NCI-H2196 (cell line): ENCODE measurements around the gene HNRNPUL1.
A peak's percentile ranks its signal among the peaks of the same experiment; 100 is the strongest.

Experiments used
- DNase-seq: peaks from one replicate; lab custom pipeline; 2025; ENCODE audit not compliant: unreplicated experiment; lab: John Stamatoyannopoulos, UW

Gene HNRNPUL1

GRCh38 chr19:41307090-41307875, 43.1 kb downstream of the HNRNPUL1 start:
- DNase-seq = no peak

DNA sequence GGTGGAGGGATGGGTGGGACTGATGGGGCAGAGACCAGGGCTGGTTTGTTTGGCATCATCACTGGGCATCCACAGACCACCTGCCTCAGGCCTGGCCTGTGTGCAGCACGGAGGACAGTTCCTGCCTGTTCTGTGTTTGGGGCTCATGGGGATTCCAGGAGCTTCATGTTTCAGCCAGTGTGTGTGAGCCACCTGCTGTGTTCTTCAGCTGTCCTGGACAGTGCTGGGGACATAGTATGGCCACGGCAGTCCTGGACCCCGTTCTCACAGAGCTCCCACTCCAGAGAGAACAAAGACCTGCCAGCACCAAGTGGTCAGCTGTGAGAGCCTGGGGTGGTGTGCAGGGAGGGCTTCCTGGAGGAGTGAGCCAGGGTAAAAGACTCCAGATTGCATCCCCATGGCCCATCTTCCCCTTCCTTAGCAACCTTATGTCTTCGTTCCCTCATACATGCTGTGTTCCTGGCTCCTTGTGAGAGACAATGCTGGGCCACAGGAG, 43.8 kb downstream of the HNRNPUL1 start:
- DNase-seq = peak; percentile 44

DNA sequence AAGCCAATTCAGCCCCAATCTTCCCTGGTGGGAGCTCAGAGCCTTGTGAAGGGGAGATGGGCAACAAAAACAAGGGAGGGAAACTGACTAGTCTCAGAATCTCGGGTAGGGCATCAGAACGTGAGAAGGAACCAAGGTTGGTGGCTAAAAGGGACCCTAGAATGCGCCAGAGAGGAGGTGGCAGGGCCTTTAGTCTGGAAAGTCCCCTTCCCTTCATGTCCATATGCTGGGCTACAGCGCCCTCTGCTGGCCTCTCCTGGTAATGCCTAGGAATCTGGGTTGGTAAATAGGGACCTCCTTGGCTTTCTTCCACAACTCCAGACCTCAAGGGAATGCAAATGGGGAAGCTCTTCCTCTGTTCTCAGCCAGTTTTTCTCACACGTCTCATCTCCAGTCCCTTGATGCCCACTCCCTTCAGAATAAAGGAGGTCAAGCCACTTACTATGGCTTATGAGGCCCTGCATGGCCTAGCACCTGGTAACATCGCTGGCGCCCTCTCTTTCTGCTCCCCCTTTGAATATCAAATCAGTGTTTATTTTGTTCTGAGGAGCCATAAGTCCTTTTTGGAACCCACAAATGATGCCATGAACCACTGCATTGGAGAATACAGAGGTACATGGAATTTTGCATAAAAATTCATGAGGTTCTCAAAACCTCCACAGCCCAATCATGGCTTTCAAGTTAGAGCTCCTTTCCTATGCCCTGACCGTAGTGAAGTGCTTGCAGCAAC, 44.4 kb downstream of the HNRNPUL1 start:
- peak; percentile 93 for DNase-seq

- no peak for DNase-seq
Measured at GRCh38 chr19:41309180-41310032, 45.2 kb downstream of the HNRNPUL1 start.

GRCh38 chr19:41310033-41310831, 46.1 kb downstream of the HNRNPUL1 start, which contains the start of gene CCDC97:
TSS of gene CCDC97 (plus strand) at chr19:41310172. CDS start at chr19:41310311, 139 bp downstream.
- peak; percentile 84 for DNase-seq

- DNase-seq = no peak
Measured at GRCh38 chr19:41311072-41311471, 46.9 kb downstream of the HNRNPUL1 start.

GRCh38 chr19:41311613-41312012, 47.4 kb downstream of the HNRNPUL1 start:
- DNase-seq = no peak

- DNase-seq = no peak
Measured at GRCh38 chr19:41316306-41316920, 52.2 kb downstream of the HNRNPUL1 start.

GRCh38 chr19:41318696-41319499, 54.7 kb downstream of the HNRNPUL1 start:
- DNase-seq = no peak

DNA sequence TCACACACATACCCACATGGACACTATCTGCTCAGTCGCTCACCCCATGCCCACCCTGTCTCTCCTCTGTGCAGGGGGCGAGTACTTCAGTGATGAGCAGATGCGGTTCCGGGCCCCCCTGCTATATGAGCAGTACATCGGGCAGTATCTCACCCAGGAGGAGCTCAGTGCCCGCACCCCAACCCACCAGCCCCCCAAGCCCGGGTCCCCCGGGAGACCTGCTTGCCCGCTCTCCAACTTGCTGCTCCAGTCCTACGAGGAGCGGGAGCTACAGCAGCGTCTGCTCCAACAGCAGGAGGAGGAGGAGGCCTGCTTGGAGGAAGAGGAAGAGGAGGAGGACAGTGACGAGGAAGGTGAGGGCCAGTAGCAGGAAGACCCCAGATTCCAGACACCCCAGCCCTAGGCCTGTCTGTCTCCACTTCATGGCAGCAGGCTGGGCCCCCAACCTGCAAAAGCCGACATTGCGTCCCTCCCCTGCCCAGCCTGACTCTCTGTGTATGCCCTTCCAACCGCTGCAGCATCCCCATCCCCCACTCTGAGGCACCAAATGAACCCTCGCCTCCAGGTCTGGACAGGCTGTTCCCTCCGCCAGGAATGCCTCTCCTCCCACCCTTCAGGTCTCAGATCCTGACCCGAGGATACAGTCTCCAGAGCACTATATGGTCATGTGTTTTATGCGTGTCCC, 55.5 kb downstream of the HNRNPUL1 start:
- no peak for DNase-seq

DNA sequence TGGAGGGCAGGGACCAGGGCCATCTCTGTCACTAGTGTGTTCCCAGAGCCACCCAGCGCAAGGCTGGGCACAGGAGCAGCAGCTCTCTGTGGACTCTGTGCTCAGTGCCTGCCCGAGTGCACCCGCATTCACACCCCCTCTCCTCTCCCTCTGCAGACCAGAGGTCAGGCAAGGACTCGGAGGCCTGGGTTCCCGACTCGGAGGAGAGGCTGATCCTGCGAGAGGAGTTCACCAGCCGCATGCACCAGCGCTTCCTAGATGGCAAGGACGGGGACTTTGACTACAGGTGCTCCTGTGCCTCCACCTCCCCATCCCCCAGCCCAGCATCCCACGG, 56.0 kb downstream of the HNRNPUL1 start:
- no peak for DNase-seq

DNA sequence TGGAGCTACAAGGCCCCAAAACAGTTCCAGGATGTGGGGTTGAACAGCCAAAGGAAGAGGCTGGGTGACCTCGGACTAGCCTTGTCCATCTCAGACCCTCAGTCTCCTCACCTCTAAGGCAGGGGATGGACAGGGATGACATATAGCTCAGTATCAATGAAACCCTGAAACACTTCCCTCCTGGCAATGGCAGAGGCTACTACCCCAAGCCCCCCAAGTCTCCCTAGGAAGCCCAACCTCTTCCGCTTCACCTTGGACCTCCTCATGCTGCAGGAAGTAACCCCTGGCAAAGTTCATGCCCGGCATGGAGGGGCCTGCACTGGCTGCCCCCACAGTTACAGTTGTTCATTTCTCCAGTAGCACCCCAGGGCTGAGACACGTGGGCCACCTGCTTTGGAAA, 56.4 kb downstream of the HNRNPUL1 start:
- no peak for DNase-seq

GRCh38 chr19:41321204-41321599, 57.0 kb downstream of the HNRNPUL1 start:
- no peak for DNase-seq

- DNase-seq = peak; percentile 22
Measured at GRCh38 chr19:41321600-41322270, 57.6 kb downstream of the HNRNPUL1 start.

DNA sequence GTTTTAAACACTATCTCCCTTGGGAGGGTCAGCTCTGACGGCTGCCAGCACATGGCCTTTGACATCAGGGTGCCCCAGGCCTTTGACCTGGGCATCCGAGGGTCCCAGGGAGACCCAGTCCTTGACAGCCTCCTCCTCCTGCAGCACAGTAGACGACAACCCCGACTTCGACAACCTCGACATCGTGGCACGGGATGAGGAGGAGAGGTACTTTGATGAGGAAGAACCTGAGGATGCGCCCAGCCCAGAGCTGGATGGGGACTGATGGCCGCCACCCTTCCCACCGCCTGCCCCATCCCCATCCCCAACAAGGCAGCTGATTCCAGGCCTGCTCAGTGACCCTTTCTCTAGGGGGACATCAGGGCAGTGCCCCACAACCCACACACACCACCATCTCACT, 58.3 kb downstream of the HNRNPUL1 start:
- DNase-seq = no peak

GRCh38 chr19:41323023-41323422, 58.9 kb downstream of the HNRNPUL1 start:
- DNase-seq = no peak

- DNase-seq = no peak
Measured at GRCh38 chr19:41323430-41324125, 59.4 kb downstream of the HNRNPUL1 start.
